ENCODE data around the gene NDUFV2. TPM values are rescaled to one million over a fixed set of nuclear protein-coding genes. Genes with fewer than 3 reads are reported as not detected.
A peak's percentile ranks its signal among the peaks of the same experiment; 100 is the strongest.

NDUFV2 gene
- total and polyA plus RNA-seq, 2 of the 8 experiments (the other 6 are each of a cell fraction or from before 2014, with no cell fraction given) = 90.8 to 191 TPM

DNA sequence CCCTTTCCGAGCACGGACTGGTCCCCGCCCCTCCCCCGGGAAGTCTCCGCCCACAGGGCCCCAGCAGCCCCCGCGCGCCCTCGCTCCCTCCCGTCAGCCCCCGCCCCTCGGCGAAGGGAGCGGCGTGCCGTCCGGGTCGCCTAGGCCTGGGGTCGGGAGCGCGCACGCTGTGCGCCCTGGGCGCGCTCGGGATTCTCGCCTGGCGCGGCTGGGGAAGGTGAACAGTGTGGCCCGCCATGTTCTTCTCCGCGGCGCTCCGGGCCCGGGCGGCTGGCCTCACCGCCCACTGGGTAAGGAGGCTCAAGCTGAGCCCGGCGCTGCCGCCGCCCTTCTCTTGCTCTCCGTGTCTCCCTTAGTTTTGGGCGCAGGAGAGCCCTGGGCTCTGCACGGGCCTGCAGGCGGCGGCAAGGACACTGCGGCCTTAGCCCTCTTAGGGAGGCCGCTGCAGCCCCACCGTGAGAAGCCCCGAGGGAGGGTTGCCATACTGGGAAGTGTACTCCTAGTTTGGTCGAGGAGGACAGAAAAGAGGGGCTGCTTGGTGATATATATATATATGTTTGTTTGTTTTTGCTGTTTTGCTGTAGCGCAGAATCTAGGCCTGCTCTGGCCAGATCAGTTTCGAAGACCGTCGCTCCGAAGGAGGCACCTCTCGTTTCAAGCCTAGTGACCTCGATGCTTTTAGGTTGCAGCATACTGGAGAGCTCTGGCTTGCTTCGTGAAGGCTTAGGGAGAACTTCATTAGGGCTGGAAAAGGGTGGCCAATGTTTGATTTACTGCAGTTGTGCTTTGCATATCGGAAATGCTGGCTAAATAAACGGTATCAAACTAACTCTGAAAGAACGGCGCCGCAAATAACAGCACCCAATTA is at the start of gene NDUFV2 (continued):
- peak; percentile 72 for TF ChIP-seq TBP (IDR thresholded peaks at IDR 0.05; ENCODE audit: low read depth, low read length)
